Endothelial cell of umbilical vein (primary cell): ENCODE data around the gene ARHGEF38.

Experiments
- CTCF ChIP-seq, 2 donors: IDR thresholded peaks; 1 replicate in 1 of 2; 2 replicates in 1 of 2; pipeline ENCODE4 v1.5.1; 2011; ENCODE audit warnings: low read length in 2 of 2, mild to moderate bottlenecking in 2 of 2, moderate library complexity in 2 of 2, control low read depth in 1 of 2, inconsistent platforms in 1 of 2, low read depth in 1 of 2; ENCODE audit not compliant: insufficient read depth in 1 of 2; ENCODE audit errors: extremely low read depth in 1 of 2
- EZH2 ChIP-seq: IDR thresholded peaks from 2 replicates; pipeline ENCODE4 v1.6.1; 2012; ENCODE audit warnings: borderline replicate concordance, low read depth, mild to moderate bottlenecking, moderate library complexity, low read length, inconsistent platforms; ENCODE audit not compliant: severe bottlenecking
- POLR2A ChIP-seq: IDR thresholded peaks from 2 replicates; pipeline ENCODE4 v1.6.1; 2012; ENCODE audit warnings: low read depth, mild to moderate bottlenecking, control low read depth, low read length
- POLR2AphosphoS5 ChIP-seq: IDR thresholded peaks from 2 replicates; pipeline ENCODE4 v1.6.1; 2012; ENCODE audit warnings: low read depth, mild to moderate bottlenecking, control low read depth, low read length, moderate library complexity; ENCODE audit not compliant: insufficient read depth

- no peak for TF ChIP-seq POLR2A
- TF ChIP-seq EZH2, result no peak
- TF ChIP-seq CTCF (IDR thresholded peaks at IDR 0.05; ENCODE audit: extremely low read depth in 1 of 2, insufficient read depth in 1 of 2, low read depth in 1 of 2, low read length in 2 of 2), result no peak
- TF ChIP-seq POLR2AphosphoS5, result no peak
These were observed 41.9 kb downstream of the ARHGEF38 start for GRCh38 chr4:105594099-105595010.
